Keratinocyte (primary cell): ENCODE data around the gene C12orf42. TPM values are rescaled to one million over a fixed set of nuclear protein-coding genes. Genes with fewer than 3 reads are reported as not detected.

Source experiments
- DNase-seq: peaks from one replicate; pipeline ENCODE4 v3.0.0-alpha.2; 2011; ENCODE audit warnings: low read depth, missing footprints, low spot score
- FAIRE-seq: peaks from 2 replicates; lab custom pipeline; 2011; peaks lifted over from hg19 to GRCh38; lab: Jason Lieb, UNC
- H2AFZ ChIP-seq: 2 replicates; pipeline ENCODE4 v1.6.0; 2012; ENCODE audit warnings: low read length, control low read depth, inconsistent platforms; ENCODE audit not compliant: control insufficient read depth
- H3K27ac ChIP-seq: 2 replicates; pipeline ENCODE4 v1.5.1; 2011; ENCODE audit warnings: low read length; ENCODE audit not compliant: control insufficient read depth, insufficient read depth
- H3K27me3 ChIP-seq: 3 replicates; pipeline ENCODE4 v1.6.0; 2011; ENCODE audit warnings: low read length; ENCODE audit not compliant: control insufficient read depth, insufficient read depth; ENCODE audit errors: extremely low read depth
- H3K36me3 ChIP-seq, 2 experiments: 2 replicates in 1 of 2; 3 replicates in 1 of 2; pipeline ENCODE4 v1.5.1; 2011; ENCODE audit warnings: low read length in 2 of 2, mild to moderate bottlenecking in 1 of 2; ENCODE audit not compliant: control insufficient read depth in 2 of 2, insufficient read depth in 2 of 2; ENCODE audit errors: extremely low read depth in 1 of 2
- H3K4me1 ChIP-seq: 3 replicates; pipeline ENCODE4 v1.5.1; 2011; ENCODE audit warnings: low read length; ENCODE audit not compliant: control insufficient read depth, insufficient read depth; ENCODE audit errors: extremely low read depth
- H3K4me2 ChIP-seq: 3 replicates; pipeline ENCODE4 v1.6.0; 2011; ENCODE audit warnings: low read depth, low read length; ENCODE audit not compliant: control insufficient read depth, insufficient read depth; ENCODE audit errors: extremely low read depth
- H3K4me3 ChIP-seq, 3 experiments: fragments of 200-600 bp in 1 of 3; sonication (generic) in 1 of 3; 2 replicates in 2 of 3; 3 replicates in 1 of 3; pipeline ENCODE4 v1.5.1; 2011 to 2016; ENCODE audit warnings: low read length in 3 of 3, mild to moderate bottlenecking in 3 of 3, control low read depth in 2 of 3, inconsistent platforms in 1 of 3, low read depth in 1 of 3, mixed read lengths in 1 of 3, mixed run types in 1 of 3, moderate library complexity in 1 of 3; ENCODE audit not compliant: control insufficient read depth in 2 of 3, insufficient read depth in 2 of 3; ENCODE audit errors: extremely low read depth in 1 of 3
- H3K79me2 ChIP-seq: 2 replicates; pipeline ENCODE4 v1.6.0; 2012; ENCODE audit warnings: low read length; ENCODE audit not compliant: control insufficient read depth, insufficient read depth
- H3K9ac ChIP-seq: 3 replicates; pipeline ENCODE4 v1.6.0; 2011; ENCODE audit warnings: low read length; ENCODE audit not compliant: control insufficient read depth, insufficient read depth; ENCODE audit errors: extremely low read depth
- H3K9me1 ChIP-seq: 3 replicates; pipeline ENCODE4 v1.6.0; 2011; ENCODE audit warnings: low read length; ENCODE audit not compliant: control insufficient read depth, insufficient read depth; ENCODE audit errors: extremely low read depth
- H3K9me3 ChIP-seq: 2 replicates; pipeline ENCODE4 v1.5.1; 2012; ENCODE audit warnings: low read depth, low read length; ENCODE audit not compliant: control insufficient read depth
- H4K20me1 ChIP-seq: 3 replicates; pipeline ENCODE4 v1.6.0; 2011; ENCODE audit warnings: low read length; ENCODE audit not compliant: control insufficient read depth, insufficient read depth; ENCODE audit errors: extremely low read depth
- EZH2 ChIP-seq: IDR thresholded peaks from one replicate; pipeline ENCODE4 v1.6.1; 2012; ENCODE audit warnings: inconsistent platforms, mild to moderate bottlenecking, low read length, moderate library complexity
- dilution Hi-C: fragments of 300-500 bp; cut with MboI; formaldehyde crosslinking; loops from one replicate; pipeline ENCODE4 v1.7.0; 2020; ENCODE audit warnings: low sequenced_read_pairs; ENCODE audit not compliant: extremely low pct_ligation_motif_present
- polyA plus RNA-seq, 5 experiments: library from polyadenylated mRNA; depleted of rRNA in 3 of 5; stranded (reverse) in 3 of 5; stranded (forward) in 1 of 5; unstranded in 1 of 5; fragments of >200 nt; gene quantifications; 1 replicate in 1 of 5; 2 replicates in 3 of 5; 3 replicates in 1 of 5; pipeline versions ENCODE4 v1.2.1 to v1.2.3, GENCODE V29; 2011 to 2012; ENCODE audit warnings: missing spikeins in 2 of 5, low read depth in 1 of 5, low replicate concordance in 1 of 5
- TF ChIP-seq, protein P1 (sequence below), 3 experiments: IDR thresholded peaks in 1 of 3; conservative IDR thresholded peaks in 1 of 3; optimal IDR thresholded peaks in 1 of 3; 2 replicates in 2 of 3; 3 replicates in 1 of 3; pipeline versions ENCODE3 to v1.5.1; 2011; ENCODE audit warnings: low read length in 3 of 3, mild to moderate bottlenecking in 3 of 3, moderate library complexity in 2 of 3, control low read depth in 1 of 3, inconsistent platforms in 1 of 3; ENCODE audit not compliant: insufficient read depth in 2 of 3; ENCODE audit errors: extremely low read depth in 1 of 3

Gene C12orf42
- polyA plus RNA-seq, 1 donor (not counting 4 experiments of a cell fraction or from before 2014, with no cell fraction given) = 0.08 TPM

DNA sequence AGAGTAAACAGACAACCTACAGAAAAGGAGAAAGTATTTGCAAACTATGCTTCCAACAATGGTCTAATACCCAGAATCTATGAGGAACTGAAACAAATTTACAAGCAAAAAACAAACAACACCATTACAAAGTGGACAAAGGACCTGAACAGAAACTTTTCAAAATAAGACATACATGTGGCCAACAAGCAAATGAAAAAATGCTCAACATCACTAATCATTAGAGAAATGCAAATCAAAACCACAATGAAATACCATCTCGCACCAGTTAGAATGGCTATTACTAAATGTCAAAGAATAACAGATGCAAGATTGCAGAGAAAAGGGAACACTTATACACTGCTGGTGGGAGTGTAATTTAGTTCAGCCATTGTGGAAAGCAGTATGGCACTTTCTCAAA is 125.8 kb downstream of the C12orf42 start:
- dilution Hi-C loops = no loop called here
- Histone ChIP-seq H3K27ac (no peak overlapping the region), H3K79me2 (no peaks in the 10 kb centered on the region), H4K20me1 (no peaks in the 10 kb centered on the region), H3K36me3 (no peaks in the 10 kb centered on the region), H3K4me2 (no peak overlapping the region), H3K9me3 (no peaks in the 10 kb centered on the region), H3K9me1 (no peaks in the 10 kb centered on the region), H3K9ac (no peak overlapping the region), H3K4me1 (no peaks in the 10 kb centered on the region), H3K4me3 (no peak overlapping the region), H3K27me3 (no peaks in the 10 kb centered on the region), H2AFZ (no peak overlapping the region)
- TF ChIP-seq, protein P1, sequence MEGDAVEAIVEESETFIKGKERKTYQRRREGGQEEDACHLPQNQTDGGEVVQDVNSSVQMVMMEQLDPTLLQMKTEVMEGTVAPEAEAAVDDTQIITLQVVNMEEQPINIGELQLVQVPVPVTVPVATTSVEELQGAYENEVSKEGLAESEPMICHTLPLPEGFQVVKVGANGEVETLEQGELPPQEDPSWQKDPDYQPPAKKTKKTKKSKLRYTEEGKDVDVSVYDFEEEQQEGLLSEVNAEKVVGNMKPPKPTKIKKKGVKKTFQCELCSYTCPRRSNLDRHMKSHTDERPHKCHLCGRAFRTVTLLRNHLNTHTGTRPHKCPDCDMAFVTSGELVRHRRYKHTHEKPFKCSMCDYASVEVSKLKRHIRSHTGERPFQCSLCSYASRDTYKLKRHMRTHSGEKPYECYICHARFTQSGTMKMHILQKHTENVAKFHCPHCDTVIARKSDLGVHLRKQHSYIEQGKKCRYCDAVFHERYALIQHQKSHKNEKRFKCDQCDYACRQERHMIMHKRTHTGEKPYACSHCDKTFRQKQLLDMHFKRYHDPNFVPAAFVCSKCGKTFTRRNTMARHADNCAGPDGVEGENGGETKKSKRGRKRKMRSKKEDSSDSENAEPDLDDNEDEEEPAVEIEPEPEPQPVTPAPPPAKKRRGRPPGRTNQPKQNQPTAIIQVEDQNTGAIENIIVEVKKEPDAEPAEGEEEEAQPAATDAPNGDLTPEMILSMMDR (optimal IDR thresholded peaks at IDR 0.05 in 1 of 3, IDR thresholded peaks at IDR 0.05 in 1 of 3, conservative IDR thresholded peaks at IDR 0.05 in 1 of 3; ENCODE audit: extremely low read depth in 1 of 3, insufficient read depth in 2 of 3, low read length in 3 of 3) = no peak
- TF ChIP-seq EZH2 = no peak
- FAIRE-seq (no peak), DNase-seq (no peak)

DNA sequence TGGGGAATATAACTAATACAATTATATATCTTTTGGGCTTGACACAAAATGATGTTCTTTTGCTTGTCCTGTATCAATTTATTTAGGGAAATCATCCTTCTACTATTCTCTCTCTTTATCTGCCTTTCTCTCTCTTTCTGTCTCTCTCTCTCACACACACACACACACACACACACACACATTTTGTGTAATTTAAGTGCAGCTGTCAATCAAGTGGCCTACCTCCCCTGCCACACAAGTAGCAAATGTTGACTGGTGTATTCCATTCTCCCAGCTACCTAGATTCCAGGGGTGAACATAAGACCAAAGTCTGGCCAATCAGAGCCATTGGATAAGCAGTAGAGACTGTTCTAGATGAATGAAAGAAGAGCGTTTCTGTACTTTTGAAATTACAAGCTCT is 127.6 kb downstream of the C12orf42 start:
- H3K9ac ChIP-seq = no peak overlapping the region
- H2AFZ ChIP-seq = no peak overlapping the region
- no peak overlapping the region for H3K4me3 ChIP-seq
- H3K36me3 ChIP-seq = no peaks in the 10 kb centered on the region
- no peak overlapping the region for H3K27ac ChIP-seq
- no peaks in the 10 kb centered on the region for H3K9me3 ChIP-seq
- no peaks in the 10 kb centered on the region for H3K4me1 ChIP-seq
- no peaks in the 10 kb centered on the region for H3K79me2 ChIP-seq
- dilution Hi-C loops = no loop called here
- DNase-seq (no peak), FAIRE-seq (no peak)
- no peak for TF ChIP-seq EZH2
- TF ChIP-seq, protein P1 (optimal IDR thresholded peaks at IDR 0.05 in 1 of 3, IDR thresholded peaks at IDR 0.05 in 1 of 3, conservative IDR thresholded peaks at IDR 0.05 in 1 of 3; ENCODE audit: extremely low read depth in 1 of 3, insufficient read depth in 2 of 3, low read length in 3 of 3) = no peak
- no peak overlapping the region for H3K4me2 ChIP-seq
- H3K9me1 ChIP-seq = no peaks in the 10 kb centered on the region
- H3K27me3 ChIP-seq = no peaks in the 10 kb centered on the region
- H4K20me1 ChIP-seq = no peaks in the 10 kb centered on the region
